Neuron (in vitro differentiated cells): Measurements from ENCODE around the gene KLHL3.

Source experiments
- H2AFZ ChIP-seq: one replicate; pipeline ENCODE4 v1.6.1; 2013; ENCODE audit warnings: low read depth, mild to moderate bottlenecking, inconsistent platforms, low read length, moderate library complexity
- H3K27me3 ChIP-seq: one replicate; pipeline ENCODE4 v1.6.1; 2013; ENCODE audit warnings: low read length; ENCODE audit not compliant: insufficient read depth
- H3K36me3 ChIP-seq: one replicate; pipeline ENCODE4 v1.6.1; 2013; ENCODE audit warnings: low read length; ENCODE audit not compliant: insufficient read depth
- H3K4me1 ChIP-seq: one replicate; pipeline ENCODE4 v1.6.1; 2013; ENCODE audit warnings: low read length; ENCODE audit not compliant: insufficient read depth
- H3K4me3 ChIP-seq: 2 replicates; pipeline ENCODE4 v1.5.1; 2013; ENCODE audit warnings: mild to moderate bottlenecking, low read length, moderate library complexity
- H3K9me3 ChIP-seq: one replicate; pipeline ENCODE4 v1.6.1; 2013; ENCODE audit warnings: low read length

KLHL3 gene

DNA sequence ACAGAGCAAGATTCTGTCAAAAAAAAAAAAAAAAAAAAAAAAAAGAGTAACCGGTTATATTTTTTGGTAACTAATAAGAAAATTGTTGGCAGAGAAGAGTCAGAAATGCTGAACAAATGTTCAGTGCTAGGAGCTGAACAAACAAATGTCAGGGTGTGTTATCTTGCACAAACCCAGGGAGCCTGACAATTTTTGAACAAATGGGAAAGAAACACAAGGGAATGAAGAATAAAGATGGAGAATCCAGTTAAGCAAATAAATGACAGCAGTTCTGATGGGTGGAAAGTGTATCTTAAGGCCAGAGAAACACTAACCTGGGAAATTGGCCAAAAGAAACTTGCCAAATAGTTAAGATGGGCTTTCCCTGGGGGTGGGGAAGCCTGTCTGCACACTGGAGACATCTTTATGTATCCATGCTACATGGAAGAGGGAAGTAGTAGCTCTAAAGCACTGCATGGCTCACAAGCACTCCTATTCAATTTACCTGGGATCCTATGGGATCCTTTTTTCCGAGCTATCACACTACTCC is 23.7 kb downstream of the KLHL3 start:
- no peak overlapping the region for H2AFZ ChIP-seq
- H3K4me3 ChIP-seq, result no peak overlapping the region
- H3K36me3 ChIP-seq, result no peaks in the 10 kb centered on the region
- no peaks in the 10 kb centered on the region for H3K27me3 ChIP-seq
- H3K4me1 ChIP-seq, result no peaks in the 10 kb centered on the region
- no peaks in the 10 kb centered on the region for H3K9me3 ChIP-seq

GRCh38 chr5:137710086-137710485 is 25.8 kb downstream of the KLHL3 start:
- no peaks in the 10 kb centered on the region for H3K9me3 ChIP-seq
- no peak overlapping the region for H3K4me3 ChIP-seq
- no peaks in the 10 kb centered on the region for H3K36me3 ChIP-seq
- H3K4me1 ChIP-seq, result no peaks in the 10 kb centered on the region
- H3K27me3 ChIP-seq, result no peaks in the 10 kb centered on the region
- H2AFZ ChIP-seq, result no peak overlapping the region

- Histone ChIP-seq H3K36me3 (no peaks in the 10 kb centered on the region), H3K4me3 (no peak overlapping the region), H2AFZ (no peak overlapping the region), H3K4me1 (no peaks in the 10 kb centered on the region), H3K27me3 (no peaks in the 10 kb centered on the region), H3K9me3 (no peaks in the 10 kb centered on the region)
Observed at GRCh38 chr5:137708796-137709559, 26.9 kb downstream of the KLHL3 start.

GRCh38 chr5:137708062-137708461 is 27.8 kb downstream of the KLHL3 start:
- H3K4me3 ChIP-seq, result no peak overlapping the region
- H3K4me1 ChIP-seq, result no peaks in the 10 kb centered on the region
- H3K36me3 ChIP-seq, result no peaks in the 10 kb centered on the region
- H3K9me3 ChIP-seq, result no peaks in the 10 kb centered on the region
- H2AFZ ChIP-seq, result no peak overlapping the region
- no peaks in the 10 kb centered on the region for H3K27me3 ChIP-seq

DNA sequence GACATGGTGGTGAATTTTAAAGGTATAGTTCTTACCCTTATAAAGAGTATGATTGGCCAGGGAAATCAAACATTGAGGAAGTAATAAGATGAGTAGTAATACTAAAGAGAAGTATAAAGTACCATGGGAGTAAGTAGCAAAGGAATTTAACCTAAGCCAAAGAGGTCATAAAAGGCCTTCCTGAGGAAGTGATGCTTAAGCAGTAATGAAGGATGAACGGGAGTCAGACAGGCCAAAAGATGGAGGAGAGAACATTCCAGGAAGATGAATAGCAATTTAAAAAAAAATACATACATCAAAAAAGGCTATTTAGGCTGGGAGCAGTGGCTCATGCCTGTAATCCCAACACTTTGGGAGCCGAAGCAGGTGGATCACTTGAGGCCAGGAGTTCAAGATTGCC is 29.0 kb downstream of the KLHL3 start:
- no peak overlapping the region for H2AFZ ChIP-seq
- no peak overlapping the region for H3K4me3 ChIP-seq
- H3K4me1 ChIP-seq, result no peaks in the 10 kb centered on the region
- H3K36me3 ChIP-seq, result no peaks in the 10 kb centered on the region
- no peaks in the 10 kb centered on the region for H3K27me3 ChIP-seq
- H3K9me3 ChIP-seq, result no peaks in the 10 kb centered on the region

GRCh38 chr5:137705106-137705505 is 30.8 kb downstream of the KLHL3 start:
- H3K27me3 ChIP-seq, result no peaks in the 10 kb centered on the region
- H3K4me1 ChIP-seq, result no peaks in the 10 kb centered on the region
- no peaks in the 10 kb centered on the region for H3K9me3 ChIP-seq
- no peaks in the 10 kb centered on the region for H3K36me3 ChIP-seq
- H2AFZ ChIP-seq, result no peak overlapping the region
- no peak overlapping the region for H3K4me3 ChIP-seq

DNA sequence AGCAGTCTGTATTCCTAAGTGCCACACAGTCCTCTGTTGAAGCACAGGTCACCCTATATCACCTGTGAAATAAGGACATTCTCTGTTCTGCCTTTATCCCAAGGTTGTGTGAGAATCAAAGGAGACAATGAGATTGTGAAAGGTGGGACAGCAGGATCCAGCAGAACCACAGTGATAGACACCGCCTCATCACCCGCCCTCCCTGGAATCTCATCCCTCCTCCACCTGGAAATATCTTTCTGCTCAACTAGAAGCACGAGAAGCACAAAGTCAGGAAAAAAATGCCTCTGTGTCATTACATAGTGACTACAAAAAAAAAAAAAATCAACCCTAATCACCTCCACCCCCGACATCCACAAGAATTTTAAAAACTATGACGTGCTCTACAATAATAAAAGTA is 32.3 kb downstream of the KLHL3 start:
- no peaks in the 10 kb centered on the region for H3K36me3 ChIP-seq
- no peak overlapping the region for H3K4me3 ChIP-seq
- no peak overlapping the region for H2AFZ ChIP-seq
- H3K9me3 ChIP-seq, result no peaks in the 10 kb centered on the region
- H3K4me1 ChIP-seq, result no peaks in the 10 kb centered on the region
- no peaks in the 10 kb centered on the region for H3K27me3 ChIP-seq

DNA sequence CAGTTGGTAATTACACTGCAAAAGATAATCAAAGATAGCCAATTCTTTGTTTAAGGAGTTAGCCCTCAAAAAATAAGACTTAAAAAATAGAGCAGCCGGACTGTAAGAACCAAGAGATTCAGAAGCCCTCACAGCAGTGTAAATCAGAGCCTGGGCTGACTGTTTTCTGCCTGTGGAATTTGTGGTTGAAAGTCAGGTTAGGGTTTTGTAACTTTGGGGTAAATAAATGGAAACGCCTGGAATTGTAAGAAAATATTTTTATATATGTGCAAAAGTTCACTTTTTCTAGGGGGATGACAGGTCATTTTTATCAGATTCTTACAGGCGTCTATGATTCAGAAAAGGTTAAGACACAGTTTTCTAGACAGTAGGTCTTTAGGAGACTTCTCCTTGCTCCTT is 35.6 kb downstream of the KLHL3 start:
- peaks cover 3% of the 10 kb centered on the region for H3K36me3 ChIP-seq
- no peak overlapping the region for H3K4me3 ChIP-seq
- no peaks in the 10 kb centered on the region for H3K9me3 ChIP-seq
- H2AFZ ChIP-seq, result no peak overlapping the region
- H3K4me1 ChIP-seq, result no peaks in the 10 kb centered on the region
- H3K27me3 ChIP-seq, result no peaks in the 10 kb centered on the region

- Histone ChIP-seq H3K36me3 (peaks cover 3% of the 10 kb centered on the region), H3K4me1 (no peaks in the 10 kb centered on the region), H3K9me3 (no peaks in the 10 kb centered on the region), H2AFZ (no peak overlapping the region), H3K27me3 (no peaks in the 10 kb centered on the region), H3K4me3 (no peak overlapping the region)
Observed at GRCh38 chr5:137699336-137700281, 36.3 kb downstream of the KLHL3 start.

- peaks cover 3% of the 10 kb centered on the region for H3K36me3 ChIP-seq
- H2AFZ ChIP-seq, result no peak overlapping the region
Observed at GRCh38 chr5:137696481-137696880, 39.4 kb downstream of the KLHL3 start.

DNA sequence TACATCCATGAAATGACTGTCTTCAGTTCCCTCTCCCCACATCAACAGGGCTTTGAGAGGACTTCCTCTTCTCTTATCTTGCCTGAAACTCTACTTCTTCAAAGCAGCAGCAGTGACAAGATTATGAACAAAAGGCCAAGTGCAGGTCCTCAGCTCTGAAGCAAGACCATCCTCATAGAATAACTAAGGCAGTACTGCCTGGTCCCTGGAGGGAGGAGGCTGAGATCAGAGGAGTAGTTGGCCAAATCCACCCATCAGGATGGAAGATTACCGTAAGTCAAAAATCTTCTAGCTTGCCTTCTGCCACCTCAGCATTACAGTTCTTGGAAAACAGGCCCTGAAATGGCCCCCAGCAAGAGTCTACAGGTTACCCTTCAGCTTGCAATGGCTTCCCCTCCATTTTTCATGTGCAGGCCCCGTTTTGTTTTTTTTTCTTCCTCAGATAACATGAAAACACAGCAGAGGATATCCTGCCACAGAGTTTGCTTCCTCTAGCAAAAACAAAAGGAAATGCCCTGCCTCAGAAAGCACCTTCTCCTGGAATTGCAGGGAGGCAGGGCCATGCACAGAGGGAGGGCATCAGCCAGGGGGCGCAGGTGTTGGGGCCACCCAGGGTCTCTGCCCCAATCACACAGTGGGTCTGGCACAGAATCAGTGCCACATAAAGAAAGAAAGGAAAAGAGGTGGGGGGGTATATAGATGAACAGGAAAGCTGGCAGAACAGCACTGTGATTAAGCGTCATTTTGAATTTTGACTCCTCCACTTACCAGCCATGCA is 40.0 kb downstream of the KLHL3 start:
- peaks cover 5% of the 10 kb centered on the region for H3K36me3 ChIP-seq
- H3K9me3 ChIP-seq, result peaks cover 2% of the 10 kb centered on the region
- H3K27me3 ChIP-seq, result no peaks in the 10 kb centered on the region
- H3K4me1 ChIP-seq, result no peaks in the 10 kb centered on the region
- H2AFZ ChIP-seq, result no peak overlapping the region
- H3K4me3 ChIP-seq, result no peak overlapping the region

More at GRCh38 chr5:137696481-137696880, 39.4 kb downstream of the KLHL3 start:
- H3K4me3 ChIP-seq, result no peak overlapping the region
- H3K4me1 ChIP-seq, result no peaks in the 10 kb centered on the region
- H3K27me3 ChIP-seq, result no peaks in the 10 kb centered on the region
- H3K9me3 ChIP-seq, result peaks cover 2% of the 10 kb centered on the region

GRCh38 chr5:137693951-137694721 is 41.8 kb downstream of the KLHL3 start:
- no peak overlapping the region for H2AFZ ChIP-seq
- peaks cover 2% of the 10 kb centered on the region for H3K9me3 ChIP-seq
- peaks cover 5% of the 10 kb centered on the region for H3K36me3 ChIP-seq
- no peaks in the 10 kb centered on the region for H3K4me1 ChIP-seq
- no peak overlapping the region for H3K4me3 ChIP-seq
- no peaks in the 10 kb centered on the region for H3K27me3 ChIP-seq
